ENCODE data around the gene CROCC2.

Gene CROCC2

DNA sequence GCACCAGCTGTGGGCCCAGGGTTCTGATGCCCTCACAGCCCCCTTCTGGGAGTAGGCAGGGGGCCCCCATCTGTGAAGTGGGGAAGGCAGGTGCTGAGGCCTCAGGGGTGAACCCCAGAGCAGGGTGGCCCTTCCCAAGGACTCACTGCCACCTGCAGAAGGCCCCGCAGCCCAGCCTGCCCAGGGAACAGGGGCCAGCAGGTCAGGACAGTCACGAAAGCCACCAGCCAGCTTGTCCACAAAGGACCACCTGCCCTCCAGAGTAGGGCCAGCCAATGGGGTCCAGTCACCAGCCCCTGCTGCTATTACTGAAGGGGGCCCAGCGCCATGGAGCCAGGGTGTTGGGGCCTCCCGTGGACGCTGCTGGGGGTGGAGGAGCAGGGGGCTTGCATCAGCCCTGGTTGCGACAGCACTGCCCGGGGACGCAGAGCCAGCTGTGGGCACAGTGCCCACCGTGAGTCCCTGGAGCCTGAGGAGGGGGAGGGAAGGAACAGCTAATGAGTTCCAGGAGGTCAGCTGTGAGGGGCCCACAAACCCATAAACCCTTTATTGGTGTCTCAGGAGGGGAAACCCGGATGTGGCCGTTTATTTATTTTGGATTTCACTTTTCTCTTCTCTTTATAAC is 80.8 kb downstream of the CROCC2 start:
- DNase-seq (ENCODE audit: low read depth in 1 of 2, low spot score in 1 of 2), result no peak
- Histone ChIP-seq H3K27me3 (ENCODE audit: insufficient read depth, poor library complexity, severe bottlenecking) (peaks cover 4% of the 10 kb centered on the region), H3K27ac (replicated peaks) (no peak overlapping the region), H3K4me3 (replicated peaks; ENCODE audit: insufficient read depth, low read length) (no peak overlapping the region)
- TF ChIP-seq SPI1 (IDR thresholded peaks at IDR 0.05; ENCODE audit: borderline replicate concordance, low read depth), result no peak
- no peak for TF ChIP-seq GABPA (IDR thresholded peaks at IDR 0.05; ENCODE audit: low read depth)
- no peak for TF ChIP-seq REST (IDR thresholded peaks at IDR 0.05; ENCODE audit: insufficient replicate concordance, low read depth)
- TF ChIP-seq POLR2AphosphoS5 (IDR thresholded peaks at IDR 0.05; ENCODE audit: low read depth), result no peak

- peaks cover 4% of the 10 kb centered on the region for H3K27me3 ChIP-seq (ENCODE audit: insufficient read depth, poor library complexity, severe bottlenecking)
- no peak for DNase-seq (ENCODE audit: low read depth in 1 of 2, low spot score in 1 of 2)
- no peak for TF ChIP-seq SPI1 (IDR thresholded peaks at IDR 0.05; ENCODE audit: borderline replicate concordance, low read depth)
- no peak for TF ChIP-seq REST (IDR thresholded peaks at IDR 0.05; ENCODE audit: insufficient replicate concordance, low read depth)
- TF ChIP-seq POLR2AphosphoS5 (IDR thresholded peaks at IDR 0.05; ENCODE audit: low read depth), result no peak
- no peak for TF ChIP-seq GABPA (IDR thresholded peaks at IDR 0.05; ENCODE audit: low read depth)
- TF ChIP-seq CTCF (IDR thresholded peaks at IDR 0.05; ENCODE audit: insufficient read depth, low read length), result no peak
- no peak overlapping the region for H3K4me3 ChIP-seq (replicated peaks; ENCODE audit: insufficient read depth, low read length)
- H3K27ac ChIP-seq (replicated peaks), result no peak overlapping the region
Measured at GRCh38 chr2:240987588-240987987, 81.5 kb downstream of the CROCC2 start.

- H3K27ac ChIP-seq (replicated peaks), result no peak overlapping the region
- peaks cover under 1% of the 10 kb centered on the region for H3K27me3 ChIP-seq (ENCODE audit: insufficient read depth, poor library complexity, severe bottlenecking)
Measured at GRCh38 chr2:240988146-240988545, 82.0 kb downstream of the CROCC2 start.

More at GRCh38 chr2:240988146-240988545, 82.0 kb downstream of the CROCC2 start:
- no peak for DNase-seq (ENCODE audit: low read depth in 1 of 2, low spot score in 1 of 2)
- H3K4me3 ChIP-seq (replicated peaks; ENCODE audit: insufficient read depth, low read length), result no peak overlapping the region
- TF ChIP-seq GABPA (IDR thresholded peaks at IDR 0.05; ENCODE audit: low read depth) (no peak), CTCF (IDR thresholded peaks at IDR 0.05; ENCODE audit: insufficient read depth, low read length) (no peak), SPI1 (IDR thresholded peaks at IDR 0.05; ENCODE audit: borderline replicate concordance, low read depth) (no peak), POLR2AphosphoS5 (IDR thresholded peaks at IDR 0.05; ENCODE audit: low read depth) (no peak), REST (IDR thresholded peaks at IDR 0.05; ENCODE audit: insufficient replicate concordance, low read depth) (no peak)

All from HL-60 (cell line).